ENCODE results near the gene SPRED1.

The SPRED1 gene

DNA sequence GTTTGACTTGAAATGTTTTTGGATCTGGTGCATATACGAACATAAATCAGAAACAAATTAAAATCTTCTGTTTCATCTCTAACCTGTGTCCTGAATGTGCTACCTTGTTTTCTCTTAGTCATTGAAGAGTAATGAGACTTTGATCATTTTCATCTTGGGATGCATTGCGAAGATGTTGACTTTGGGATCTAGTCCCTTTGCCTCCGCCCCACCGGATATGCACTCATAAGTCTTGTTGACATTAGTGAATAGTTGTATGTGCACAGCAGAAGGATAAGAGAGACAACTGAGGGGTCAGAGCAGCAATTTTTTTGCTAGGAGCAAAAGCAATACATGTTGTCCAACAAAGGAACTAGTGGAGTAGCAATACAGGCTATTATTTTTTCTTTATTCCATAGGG, 35.9 kb upstream of the SPRED1 start:
- no peaks in the 10 kb centered on the region for H3K36me3 ChIP-seq (ENCODE audit: control insufficient read depth in 2 of 2, insufficient read depth in 2 of 2, low read length in 2 of 2)
- H3K9me3 ChIP-seq (ENCODE audit: control insufficient read depth in 2 of 2, low read length in 2 of 2), result no peaks in the 10 kb centered on the region
- no peak overlapping the region for H3K9ac ChIP-seq (ENCODE audit: low read length in 2 of 2)
- H3K4me1 ChIP-seq (ENCODE audit: control insufficient read depth, insufficient read depth, low read length), result peaks cover 3% of the 10 kb centered on the region
- H3K4me3 ChIP-seq (ENCODE audit: low read length in 2 of 2), result no peak overlapping the region
- H3K27ac ChIP-seq (ENCODE audit: low read length), result no peak overlapping the region
- no peaks in the 10 kb centered on the region for H3K27me3 ChIP-seq (ENCODE audit: control insufficient read depth in 1 of 2, insufficient read depth in 2 of 2, low read length in 2 of 2)

DNA sequence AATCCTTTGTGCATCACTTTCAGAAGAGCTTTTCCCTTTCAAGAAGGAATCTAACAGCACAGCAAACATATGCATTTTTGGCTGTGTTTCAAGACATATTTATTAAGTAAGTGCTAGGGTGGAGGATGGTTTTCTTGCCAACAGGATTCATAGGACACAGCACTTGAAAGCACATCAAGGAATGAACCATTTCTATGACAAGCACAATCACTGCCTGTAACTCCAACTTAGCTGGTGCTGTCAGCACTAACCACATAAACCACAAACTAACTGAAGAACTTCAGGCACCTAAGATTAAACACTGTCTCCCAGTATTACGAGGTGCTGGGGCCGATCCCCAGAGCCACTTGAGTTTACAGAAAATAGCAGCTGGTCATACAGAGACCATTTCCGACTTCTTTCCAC, 35.4 kb upstream of the SPRED1 start:
- Histone ChIP-seq H3K9ac (ENCODE audit: low read length in 2 of 2) (no peak overlapping the region), H3K4me3 (ENCODE audit: low read length in 2 of 2) (no peak overlapping the region), H3K9me3 (ENCODE audit: control insufficient read depth in 2 of 2, low read length in 2 of 2) (no peaks in the 10 kb centered on the region), H3K36me3 (ENCODE audit: control insufficient read depth in 2 of 2, insufficient read depth in 2 of 2, low read length in 2 of 2) (no peaks in the 10 kb centered on the region), H3K4me1 (ENCODE audit: control insufficient read depth, insufficient read depth, low read length) (peaks cover 3% of the 10 kb centered on the region), H3K27ac (ENCODE audit: low read length) (no peak overlapping the region), H3K27me3 (ENCODE audit: control insufficient read depth in 1 of 2, insufficient read depth in 2 of 2, low read length in 2 of 2) (no peaks in the 10 kb centered on the region)

DNA sequence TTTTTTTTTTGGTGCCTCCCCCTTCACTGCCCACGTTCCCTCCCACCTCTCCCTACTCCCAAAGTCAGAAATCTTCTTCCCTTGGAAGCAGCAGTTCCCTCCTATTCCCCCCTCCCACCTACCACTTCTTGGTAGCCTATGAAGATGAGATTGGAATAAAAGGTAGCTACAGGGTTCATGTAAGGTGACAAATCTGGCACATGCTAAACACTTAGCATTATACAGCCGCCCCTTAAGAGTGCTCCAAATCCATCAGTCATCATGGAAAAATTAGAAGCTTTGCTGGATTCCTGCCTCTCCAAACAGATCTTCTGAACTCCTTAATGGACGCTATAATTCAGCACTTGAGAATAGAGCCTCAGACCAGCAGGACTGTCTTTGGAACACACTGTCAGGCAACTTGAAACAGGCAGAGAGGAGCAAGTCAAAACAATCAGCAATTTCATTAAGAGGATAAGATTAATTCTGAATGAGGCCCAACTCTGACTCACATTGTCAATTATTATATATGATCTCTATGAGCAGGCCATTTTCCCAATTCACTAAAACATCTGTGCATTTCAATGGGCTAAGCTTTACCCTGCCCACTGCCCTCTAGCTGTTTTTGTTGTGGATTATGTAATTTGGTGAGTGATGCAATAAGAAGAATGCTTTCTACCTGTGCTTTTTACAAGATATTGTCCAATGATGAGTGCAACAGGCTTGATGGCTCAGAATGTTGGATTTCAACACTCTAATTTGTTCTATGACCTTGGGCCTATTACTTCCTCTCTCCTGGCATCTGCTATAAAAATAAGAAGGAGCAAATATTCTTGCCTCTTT, 34.6 kb upstream of the SPRED1 start:
- H3K27ac ChIP-seq (ENCODE audit: low read length), result no peak overlapping the region
- peaks cover 3% of the 10 kb centered on the region for H3K4me1 ChIP-seq (ENCODE audit: control insufficient read depth, insufficient read depth, low read length)
- no peaks in the 10 kb centered on the region for H3K27me3 ChIP-seq (ENCODE audit: control insufficient read depth in 1 of 2, insufficient read depth in 2 of 2, low read length in 2 of 2)
- no peaks in the 10 kb centered on the region for H3K9me3 ChIP-seq (ENCODE audit: control insufficient read depth in 2 of 2, low read length in 2 of 2)
- H3K36me3 ChIP-seq (ENCODE audit: control insufficient read depth in 2 of 2, insufficient read depth in 2 of 2, low read length in 2 of 2), result no peaks in the 10 kb centered on the region
- no peak overlapping the region for H3K9ac ChIP-seq (ENCODE audit: low read length in 2 of 2)
- no peak overlapping the region for H3K4me3 ChIP-seq (ENCODE audit: low read length in 2 of 2)

DNA sequence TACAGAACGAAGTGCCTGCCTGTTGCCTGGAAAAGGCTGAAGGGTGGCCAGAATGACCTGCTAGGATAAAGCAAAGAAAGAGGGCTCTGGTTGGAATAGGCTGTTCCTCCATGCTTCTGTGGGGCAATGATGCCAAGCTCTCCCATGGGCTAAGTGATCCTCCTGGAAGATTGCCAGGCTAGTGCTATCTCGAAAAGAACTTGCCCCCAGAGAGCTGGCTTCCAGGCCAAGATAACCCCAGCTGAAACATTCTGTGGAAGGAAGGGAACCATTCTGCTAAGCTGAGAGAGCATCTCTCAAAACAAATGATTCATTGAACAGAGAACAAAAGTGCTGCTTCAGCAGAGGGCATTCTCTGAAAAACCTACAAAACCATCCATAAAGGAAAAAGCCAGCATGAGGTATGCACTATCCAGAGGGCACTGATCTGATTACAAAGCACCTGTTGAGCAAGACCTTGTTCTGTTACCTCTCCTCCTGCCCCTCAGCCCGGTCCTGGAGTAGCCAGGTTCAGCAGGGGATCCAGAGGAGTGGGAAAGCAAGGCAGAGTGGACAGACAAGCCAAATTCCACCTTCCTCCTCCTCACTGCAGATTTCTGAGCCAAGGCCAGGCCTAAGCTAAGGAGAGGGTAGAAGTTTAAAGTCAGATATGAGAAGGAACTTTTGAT, 31.9 kb upstream of the SPRED1 start:
- Histone ChIP-seq H3K4me3 (ENCODE audit: low read length in 2 of 2) (no peak overlapping the region), H3K27ac (ENCODE audit: low read length) (no peak overlapping the region), H3K27me3 (ENCODE audit: control insufficient read depth in 1 of 2, insufficient read depth in 2 of 2, low read length in 2 of 2) (no peaks in the 10 kb centered on the region), H3K36me3 (ENCODE audit: control insufficient read depth in 2 of 2, insufficient read depth in 2 of 2, low read length in 2 of 2) (no peaks in the 10 kb centered on the region), H3K9ac (ENCODE audit: low read length in 2 of 2) (no peak overlapping the region), H3K9me3 (ENCODE audit: control insufficient read depth in 2 of 2, low read length in 2 of 2) (no peaks in the 10 kb centered on the region), H3K4me1 (ENCODE audit: control insufficient read depth, insufficient read depth, low read length) (peaks cover 3% of the 10 kb centered on the region)

DNA sequence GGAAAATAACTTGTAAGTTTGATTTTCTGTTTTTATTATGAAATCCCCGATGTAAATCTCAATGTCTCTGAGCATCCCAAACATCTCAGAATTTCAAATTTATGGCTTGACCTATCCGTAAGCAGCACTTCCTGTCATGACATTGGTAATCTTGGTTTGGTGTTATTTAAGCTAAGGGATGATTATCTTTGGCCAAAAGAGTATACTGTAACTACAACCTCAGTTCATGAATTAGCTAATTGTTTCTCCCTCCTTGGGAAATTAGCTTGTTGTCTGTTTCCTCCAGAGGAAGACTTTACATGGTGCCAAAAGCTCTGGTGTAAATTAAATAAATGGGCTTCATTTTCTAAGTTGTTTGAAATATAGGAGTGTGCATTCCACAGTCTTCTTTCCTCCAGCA, 28.1 kb upstream of the SPRED1 start:
- no peaks in the 10 kb centered on the region for H3K36me3 ChIP-seq (ENCODE audit: control insufficient read depth in 2 of 2, insufficient read depth in 2 of 2, low read length in 2 of 2)
- H3K9me3 ChIP-seq (ENCODE audit: control insufficient read depth in 2 of 2, low read length in 2 of 2), result no peaks in the 10 kb centered on the region
- H3K9ac ChIP-seq (ENCODE audit: low read length in 2 of 2), result no peak overlapping the region
- H3K27me3 ChIP-seq (ENCODE audit: control insufficient read depth in 1 of 2, insufficient read depth in 2 of 2, low read length in 2 of 2), result no peaks in the 10 kb centered on the region
- no peaks in the 10 kb centered on the region for H3K4me1 ChIP-seq (ENCODE audit: control insufficient read depth, insufficient read depth, low read length)
- no peak overlapping the region for H3K27ac ChIP-seq (ENCODE audit: low read length)
- H3K4me3 ChIP-seq (ENCODE audit: low read length in 2 of 2), result no peak overlapping the region

DNA sequence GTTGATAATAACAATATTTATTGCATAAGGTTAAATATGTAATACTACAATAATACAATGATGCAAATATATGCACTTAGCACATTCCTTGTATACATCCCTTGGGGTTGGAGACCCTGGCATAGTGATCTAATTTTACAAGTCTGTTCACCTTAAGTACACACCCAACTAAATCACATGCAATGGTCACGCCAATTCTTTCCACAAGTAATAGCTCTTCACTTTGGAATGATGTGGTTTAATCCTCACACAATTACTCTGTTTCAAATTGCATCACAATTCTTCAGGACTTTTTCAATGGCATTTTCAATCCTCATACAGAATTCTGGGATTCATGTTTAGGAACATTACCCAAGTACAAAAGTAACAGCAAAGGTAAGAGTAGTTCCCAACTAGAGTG, 27.3 kb upstream of the SPRED1 start:
- no peak overlapping the region for H3K9ac ChIP-seq (ENCODE audit: low read length in 2 of 2)
- H3K27ac ChIP-seq (ENCODE audit: low read length), result no peak overlapping the region
- no peaks in the 10 kb centered on the region for H3K27me3 ChIP-seq (ENCODE audit: control insufficient read depth in 1 of 2, insufficient read depth in 2 of 2, low read length in 2 of 2)
- no peaks in the 10 kb centered on the region for H3K9me3 ChIP-seq (ENCODE audit: control insufficient read depth in 2 of 2, low read length in 2 of 2)
- no peak overlapping the region for H3K4me3 ChIP-seq (ENCODE audit: low read length in 2 of 2)
- no peaks in the 10 kb centered on the region for H3K36me3 ChIP-seq (ENCODE audit: control insufficient read depth in 2 of 2, insufficient read depth in 2 of 2, low read length in 2 of 2)
- no peaks in the 10 kb centered on the region for H3K4me1 ChIP-seq (ENCODE audit: control insufficient read depth, insufficient read depth, low read length)

DNA sequence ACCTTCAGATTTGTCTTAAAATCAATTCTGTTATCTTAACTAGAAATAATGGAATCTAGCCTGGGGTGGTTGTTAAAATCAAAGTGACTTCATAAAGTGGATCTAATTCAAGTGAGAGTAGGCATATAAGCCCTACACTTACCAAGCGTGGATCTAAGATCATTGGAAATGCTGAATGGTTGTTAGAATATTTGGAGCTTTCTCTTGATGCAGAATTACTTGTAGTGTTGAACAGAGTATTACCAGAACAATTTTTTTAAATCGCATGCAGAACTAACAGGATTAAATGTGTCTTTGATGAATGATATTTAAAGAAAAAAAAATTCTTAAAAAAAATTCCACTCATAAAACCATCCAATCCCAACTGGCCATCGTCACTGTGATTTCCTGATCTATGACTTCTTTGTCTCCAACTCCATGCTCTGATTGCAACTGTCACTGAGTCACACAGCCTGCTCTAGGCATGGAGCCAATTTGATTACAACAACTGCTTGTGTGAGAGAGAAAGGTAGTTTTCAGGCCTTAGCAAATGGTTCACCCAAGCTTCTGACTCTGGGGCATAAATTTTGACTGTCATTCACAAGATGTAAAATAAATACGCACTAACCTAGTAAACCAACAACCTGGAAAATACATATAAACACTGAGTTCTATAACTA, 25.9 kb upstream of the SPRED1 start:
- H3K36me3 ChIP-seq (ENCODE audit: control insufficient read depth in 2 of 2, insufficient read depth in 2 of 2, low read length in 2 of 2), result no peaks in the 10 kb centered on the region
- no peaks in the 10 kb centered on the region for H3K27me3 ChIP-seq (ENCODE audit: control insufficient read depth in 1 of 2, insufficient read depth in 2 of 2, low read length in 2 of 2)
- H3K4me1 ChIP-seq (ENCODE audit: control insufficient read depth, insufficient read depth, low read length), result no peaks in the 10 kb centered on the region
- H3K4me3 ChIP-seq (ENCODE audit: low read length in 2 of 2), result no peak overlapping the region
- no peaks in the 10 kb centered on the region for H3K9me3 ChIP-seq (ENCODE audit: control insufficient read depth in 2 of 2, low read length in 2 of 2)
- H3K27ac ChIP-seq (ENCODE audit: low read length), result no peak overlapping the region
- H3K9ac ChIP-seq (ENCODE audit: low read length in 2 of 2), result no peak overlapping the region

DNA sequence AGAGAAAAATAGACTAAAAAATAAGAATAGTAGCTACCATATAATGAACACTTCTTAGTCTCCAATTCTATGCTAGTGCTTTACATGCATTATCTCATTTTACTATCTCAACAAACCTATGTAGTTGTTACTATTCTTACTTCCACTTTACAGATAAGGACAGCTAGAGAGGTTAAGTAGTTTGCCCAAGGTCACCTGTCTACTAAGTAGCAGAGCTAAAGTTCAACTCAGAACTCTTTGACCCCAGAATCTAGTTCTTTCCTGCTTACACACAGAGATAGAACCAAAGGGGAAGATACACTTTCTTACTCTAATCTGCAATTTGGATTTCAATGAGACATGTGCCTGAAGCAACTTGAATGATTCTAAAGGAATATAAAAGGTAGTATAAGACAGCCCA, 24.7 kb upstream of the SPRED1 start:
- Histone ChIP-seq H3K27me3 (ENCODE audit: control insufficient read depth in 1 of 2, insufficient read depth in 2 of 2, low read length in 2 of 2) (no peaks in the 10 kb centered on the region), H3K4me3 (ENCODE audit: low read length in 2 of 2) (no peak overlapping the region), H3K27ac (ENCODE audit: low read length) (no peak overlapping the region), H3K9me3 (ENCODE audit: control insufficient read depth in 2 of 2, low read length in 2 of 2) (no peaks in the 10 kb centered on the region), H3K4me1 (ENCODE audit: control insufficient read depth, insufficient read depth, low read length) (no peaks in the 10 kb centered on the region), H3K36me3 (ENCODE audit: control insufficient read depth in 2 of 2, insufficient read depth in 2 of 2, low read length in 2 of 2) (no peaks in the 10 kb centered on the region), H3K9ac (ENCODE audit: low read length in 2 of 2) (no peak overlapping the region)

DNA sequence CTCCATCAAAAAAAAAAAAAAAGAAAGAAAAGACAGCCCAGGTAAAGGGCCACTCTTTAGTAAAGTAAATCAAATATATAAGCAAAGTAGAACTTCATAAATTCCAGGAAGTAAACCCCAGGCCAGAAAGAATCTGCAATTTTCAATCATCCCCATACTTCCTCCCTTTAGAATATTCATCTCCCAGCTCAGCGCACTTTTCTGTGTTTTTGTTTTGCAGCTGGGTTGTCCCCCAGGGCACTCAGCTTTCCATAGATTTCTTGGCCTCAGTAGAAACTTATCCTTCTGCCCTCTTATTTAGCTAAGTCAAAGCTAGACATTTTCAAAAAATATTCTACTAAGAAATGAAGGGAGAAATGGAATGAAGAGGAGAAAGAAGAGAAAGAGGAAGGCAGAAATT, 24.0 kb upstream of the SPRED1 start:
- Histone ChIP-seq H3K27ac (ENCODE audit: low read length) (no peak overlapping the region), H3K36me3 (ENCODE audit: control insufficient read depth in 2 of 2, insufficient read depth in 2 of 2, low read length in 2 of 2) (no peaks in the 10 kb centered on the region), H3K4me1 (ENCODE audit: control insufficient read depth, insufficient read depth, low read length) (no peaks in the 10 kb centered on the region), H3K4me3 (ENCODE audit: low read length in 2 of 2) (no peak overlapping the region), H3K9me3 (ENCODE audit: control insufficient read depth in 2 of 2, low read length in 2 of 2) (no peaks in the 10 kb centered on the region), H3K9ac (ENCODE audit: low read length in 2 of 2) (no peak overlapping the region), H3K27me3 (ENCODE audit: control insufficient read depth in 1 of 2, insufficient read depth in 2 of 2, low read length in 2 of 2) (no peaks in the 10 kb centered on the region)

DNA sequence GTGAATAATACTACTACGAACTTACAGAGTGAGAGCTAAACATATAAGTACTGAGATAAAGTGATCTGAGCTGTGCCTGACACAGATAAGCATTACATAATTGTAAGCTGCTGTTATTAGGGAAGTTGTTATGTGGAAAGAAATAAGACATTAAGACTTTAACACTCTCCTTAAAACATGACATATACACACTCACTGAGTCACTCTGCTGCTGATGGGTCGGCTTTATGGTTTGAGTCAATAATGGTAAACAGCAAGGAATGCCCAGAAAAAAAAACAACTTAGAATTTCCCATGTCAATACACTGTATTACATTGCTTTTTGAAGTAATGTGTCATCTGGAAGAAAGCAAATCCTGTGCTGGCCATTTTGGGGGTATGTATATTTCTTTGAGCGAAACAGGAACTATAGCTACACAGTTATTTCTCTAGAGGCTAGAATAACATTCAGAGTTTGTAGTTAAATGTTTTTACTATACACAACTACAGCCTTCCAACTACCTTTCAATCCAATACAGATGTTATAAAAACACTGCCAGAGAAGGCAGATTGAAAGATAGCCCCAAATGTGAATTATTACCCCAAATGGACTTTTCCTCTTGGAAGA, 22.8 kb upstream of the SPRED1 start:
- no peak overlapping the region for H3K27ac ChIP-seq (ENCODE audit: low read length)

More for the DNA sequence above, 22.8 kb upstream of the SPRED1 start:
- Histone ChIP-seq H3K27me3 (ENCODE audit: control insufficient read depth in 1 of 2, insufficient read depth in 2 of 2, low read length in 2 of 2) (no peaks in the 10 kb centered on the region), H3K9ac (ENCODE audit: low read length in 2 of 2) (no peak overlapping the region), H3K4me3 (ENCODE audit: low read length in 2 of 2) (no peak overlapping the region), H3K36me3 (ENCODE audit: control insufficient read depth in 2 of 2, insufficient read depth in 2 of 2, low read length in 2 of 2) (no peaks in the 10 kb centered on the region), H3K9me3 (ENCODE audit: control insufficient read depth in 2 of 2, low read length in 2 of 2) (no peaks in the 10 kb centered on the region), H3K4me1 (ENCODE audit: control insufficient read depth, insufficient read depth, low read length) (no peaks in the 10 kb centered on the region)

Measured in stomach smooth muscle (tissue), 2 donors.